CD4-positive, alpha-beta T cell treated with Interferon gamma for 1 hour (primary cell): ENCODE data around the gene EXOC4.

Experiments used
- DNase-seq: peaks from one replicate; pipeline ENCODE4 v3.0.0-alpha.2; 2020

EXOC4 gene

GRCh38 chr7:133688483-133689239 is 435.8 kb downstream of the EXOC4 start:
- no peak for DNase-seq

DNA sequence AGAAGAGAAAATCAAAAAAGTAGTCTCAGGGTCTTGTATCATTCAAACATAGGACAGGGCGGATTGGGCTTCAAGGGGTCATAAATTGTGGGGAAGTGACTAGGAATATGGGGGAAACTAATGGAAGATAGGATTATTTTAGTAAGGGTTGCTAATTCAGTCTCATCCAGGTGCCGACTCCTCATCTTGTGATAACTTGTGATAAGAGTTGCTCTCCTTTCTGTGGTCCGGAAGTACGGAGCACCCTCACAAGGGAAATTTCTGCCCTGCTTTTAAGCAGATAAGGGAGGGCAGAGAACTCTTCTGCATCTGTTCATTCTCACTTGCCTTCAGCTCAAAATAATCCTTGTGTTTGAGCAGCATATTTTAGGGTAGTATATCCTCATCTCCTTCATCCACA is 437.9 kb downstream of the EXOC4 start:
- no peak for DNase-seq

DNA sequence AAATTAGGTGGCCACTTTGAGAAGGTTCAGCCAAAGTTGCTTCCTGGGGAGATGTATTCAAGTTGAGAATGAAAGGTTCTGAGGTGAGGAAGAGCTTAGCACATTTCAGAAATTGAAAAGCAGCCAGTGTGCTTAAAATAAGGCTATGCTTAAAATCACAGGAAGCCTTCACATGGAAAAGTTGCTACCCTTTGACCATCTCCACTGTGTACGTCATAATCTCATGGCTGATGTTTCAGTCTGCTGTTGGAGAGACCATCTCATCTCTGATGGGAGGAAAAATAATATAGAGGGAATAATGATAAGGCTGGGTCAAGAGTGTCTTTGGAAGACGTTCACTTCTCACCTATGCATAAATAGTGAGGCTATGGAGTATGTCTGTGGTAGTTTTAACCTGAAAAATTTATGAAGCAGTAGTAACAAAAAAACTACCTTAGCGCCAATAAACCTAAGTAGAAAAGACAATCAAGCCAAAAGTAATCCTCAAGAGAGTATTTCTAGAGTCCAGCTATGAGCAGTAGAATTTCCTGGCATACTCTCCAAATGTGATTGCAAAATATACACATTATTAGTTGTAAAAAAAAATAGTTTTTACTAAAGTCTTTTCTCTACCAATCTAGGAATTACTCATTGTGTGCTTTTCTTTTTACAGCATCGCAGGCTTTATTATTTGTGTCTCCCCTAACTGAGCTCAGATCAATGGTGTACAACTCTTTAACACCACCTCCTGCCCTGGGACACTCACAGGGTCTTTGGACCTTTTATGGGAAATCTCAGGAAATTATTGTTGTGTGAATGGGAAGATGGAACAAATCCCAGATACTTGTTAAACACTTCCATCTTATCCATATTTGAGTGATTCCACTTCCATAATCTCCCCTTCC is 439.1 kb downstream of the EXOC4 start:
- no peak for DNase-seq

GRCh38 chr7:133693281-133693680 is 440.4 kb downstream of the EXOC4 start:
- no peak for DNase-seq

DNA sequence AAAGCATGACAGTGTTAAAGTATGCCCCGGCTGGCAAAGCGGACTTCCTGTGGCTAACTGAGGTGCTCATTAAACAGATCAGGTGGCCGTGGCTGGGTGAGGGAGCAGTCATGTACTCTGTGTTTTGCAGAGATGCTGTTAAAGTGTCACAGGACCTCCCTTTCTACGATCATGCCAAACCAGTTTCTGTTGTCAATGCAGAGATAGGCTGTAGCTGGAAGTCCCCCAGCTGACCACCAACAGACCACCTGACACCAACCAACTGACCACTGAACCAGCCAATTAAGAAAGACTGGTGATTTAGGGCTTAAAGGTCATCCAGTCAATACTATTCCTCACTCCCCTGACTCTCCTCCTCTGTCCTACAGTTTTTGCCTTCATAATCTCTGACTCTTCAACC is 443.2 kb downstream of the EXOC4 start:
- DNase-seq: no peak

DNA sequence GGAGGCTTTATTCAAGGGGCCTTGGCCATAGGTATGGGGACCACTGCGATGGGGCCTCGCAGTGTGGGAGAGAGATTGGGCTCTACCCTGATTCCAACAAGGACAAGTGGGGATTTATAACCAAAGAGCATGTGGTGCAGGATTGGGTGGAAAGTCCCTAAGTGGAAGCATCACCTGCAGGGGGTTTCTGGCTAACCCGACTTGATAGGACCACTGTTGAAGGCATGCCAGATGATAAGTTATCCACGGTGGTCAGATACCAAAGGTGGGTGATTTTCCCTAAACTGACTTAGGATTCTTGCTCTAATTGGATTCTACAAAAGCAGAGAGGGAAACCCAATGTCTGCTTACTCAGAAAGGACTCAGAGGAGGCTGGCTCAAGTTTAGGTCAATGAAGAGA is 444.7 kb downstream of the EXOC4 start:
- no peak for DNase-seq

- no peak for DNase-seq
Measured at GRCh38 chr7:133698127-133698526, 445.2 kb downstream of the EXOC4 start.

DNA sequence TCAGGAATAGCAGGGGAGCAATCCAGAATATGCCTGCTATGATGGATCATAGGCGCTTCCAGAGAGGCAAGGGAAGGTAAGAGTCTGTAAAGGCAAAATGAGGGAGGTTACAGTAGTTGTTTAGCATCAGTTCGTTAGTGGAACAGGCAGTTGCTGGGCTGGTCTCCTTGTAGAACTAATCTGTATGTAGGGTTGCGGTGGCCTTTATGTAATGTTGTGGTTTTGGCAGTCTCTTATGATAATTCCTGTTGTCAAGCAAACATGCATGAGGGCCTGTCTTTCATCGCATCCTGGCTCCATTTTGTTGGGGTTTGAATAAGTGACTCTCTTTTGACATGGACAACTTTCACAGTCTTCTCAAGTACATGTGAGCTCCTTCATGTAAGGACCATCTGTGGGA is 446.5 kb downstream of the EXOC4 start:
- no peak for DNase-seq

- DNase-seq: no peak
Measured at GRCh38 chr7:133702078-133702477, 449.2 kb downstream of the EXOC4 start.

DNA sequence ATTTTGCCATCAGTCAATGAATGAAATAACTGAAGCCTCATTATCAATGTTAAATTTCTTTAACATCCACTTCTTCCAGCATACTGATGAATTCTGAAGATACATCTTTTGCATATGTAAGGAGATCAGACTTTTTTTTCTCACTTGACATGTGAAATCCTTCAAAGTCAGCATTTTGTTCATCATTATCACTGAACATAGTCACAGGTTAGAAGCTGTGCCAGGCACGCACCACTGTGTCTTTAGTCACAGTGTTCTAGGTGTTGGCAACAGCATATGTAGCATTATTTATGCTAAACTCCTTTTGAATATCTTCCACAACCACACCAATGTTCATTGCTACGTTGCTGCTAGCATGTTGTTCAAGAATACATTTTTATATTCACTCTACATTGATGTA is 450.1 kb downstream of the EXOC4 start:
- no peak for DNase-seq

DNA sequence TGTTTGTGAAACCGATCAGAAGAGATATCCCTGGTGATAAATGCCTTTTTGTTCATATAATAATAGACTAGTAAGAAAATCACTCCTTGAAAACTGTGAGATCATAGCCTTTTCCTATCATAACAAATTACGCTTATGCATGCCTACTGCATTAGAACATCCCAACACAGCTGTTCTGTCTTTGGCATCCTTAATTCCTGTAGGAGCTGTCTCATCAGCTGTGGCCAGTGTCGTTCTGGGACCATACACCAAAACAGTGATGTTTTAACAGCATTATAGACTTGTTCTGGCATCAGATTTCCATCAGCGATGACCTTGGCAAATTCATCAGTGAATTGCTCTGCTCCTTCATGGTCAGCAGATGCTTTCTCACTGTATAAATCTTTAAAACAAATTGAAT is 450.7 kb downstream of the EXOC4 start:
- no peak for DNase-seq

DNA sequence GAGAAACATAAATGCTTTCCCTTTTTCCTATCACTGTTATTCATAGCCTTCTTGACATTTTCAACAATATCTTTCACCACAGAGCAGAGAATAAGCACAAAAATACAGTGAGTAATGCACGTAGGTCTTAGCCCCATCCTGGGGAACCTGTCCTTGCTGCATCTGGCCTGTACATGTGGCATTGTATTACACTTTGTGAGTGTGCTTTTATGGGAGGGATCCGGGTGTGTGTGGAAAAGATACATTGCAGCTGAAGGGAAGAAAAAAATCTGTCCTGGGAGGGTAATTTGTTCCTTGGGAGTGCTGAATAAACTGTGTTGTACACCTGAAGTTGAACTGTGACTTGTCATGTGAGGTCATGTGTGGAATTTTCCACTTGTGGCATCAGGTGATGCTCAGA is 451.6 kb downstream of the EXOC4 start:
- no peak for DNase-seq

DNA sequence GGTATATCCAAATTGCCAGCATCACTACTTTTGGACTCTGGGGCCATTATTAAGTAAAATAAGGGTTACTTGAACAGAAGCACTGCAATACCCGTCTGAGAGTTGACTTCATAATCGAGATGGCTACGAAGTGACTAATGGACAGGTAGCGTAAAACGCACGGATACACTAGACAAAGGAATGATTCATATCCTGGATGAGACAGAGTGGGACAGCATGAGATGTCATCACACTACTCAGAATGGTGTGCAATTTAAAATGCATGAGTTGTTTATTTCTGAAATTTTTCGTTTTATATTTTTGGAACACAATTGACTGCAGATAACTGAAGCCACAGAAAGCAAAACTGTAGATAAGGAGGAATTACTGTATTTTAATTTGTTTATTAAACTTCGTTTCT is 452.7 kb downstream of the EXOC4 start:
- no peak for DNase-seq

DNA sequence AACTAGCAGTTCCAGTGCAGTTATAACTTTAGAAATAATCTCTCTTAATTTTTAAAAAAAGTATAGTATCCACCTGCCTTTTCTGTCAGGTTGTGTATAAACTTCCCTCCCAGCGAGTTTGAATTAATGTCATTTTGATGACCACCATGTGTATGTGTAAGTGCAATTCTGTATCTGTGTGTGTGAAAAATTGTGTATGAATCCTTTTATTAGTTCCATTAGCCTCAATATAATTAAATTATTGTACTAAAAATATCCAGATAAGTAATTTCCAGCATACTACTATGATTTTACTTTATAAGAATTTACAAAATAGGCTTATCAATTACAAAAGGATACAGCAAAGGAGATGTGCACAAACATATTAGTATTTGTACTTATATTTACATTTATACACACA is 453.1 kb downstream of the EXOC4 start:
- no peak for DNase-seq

DNA sequence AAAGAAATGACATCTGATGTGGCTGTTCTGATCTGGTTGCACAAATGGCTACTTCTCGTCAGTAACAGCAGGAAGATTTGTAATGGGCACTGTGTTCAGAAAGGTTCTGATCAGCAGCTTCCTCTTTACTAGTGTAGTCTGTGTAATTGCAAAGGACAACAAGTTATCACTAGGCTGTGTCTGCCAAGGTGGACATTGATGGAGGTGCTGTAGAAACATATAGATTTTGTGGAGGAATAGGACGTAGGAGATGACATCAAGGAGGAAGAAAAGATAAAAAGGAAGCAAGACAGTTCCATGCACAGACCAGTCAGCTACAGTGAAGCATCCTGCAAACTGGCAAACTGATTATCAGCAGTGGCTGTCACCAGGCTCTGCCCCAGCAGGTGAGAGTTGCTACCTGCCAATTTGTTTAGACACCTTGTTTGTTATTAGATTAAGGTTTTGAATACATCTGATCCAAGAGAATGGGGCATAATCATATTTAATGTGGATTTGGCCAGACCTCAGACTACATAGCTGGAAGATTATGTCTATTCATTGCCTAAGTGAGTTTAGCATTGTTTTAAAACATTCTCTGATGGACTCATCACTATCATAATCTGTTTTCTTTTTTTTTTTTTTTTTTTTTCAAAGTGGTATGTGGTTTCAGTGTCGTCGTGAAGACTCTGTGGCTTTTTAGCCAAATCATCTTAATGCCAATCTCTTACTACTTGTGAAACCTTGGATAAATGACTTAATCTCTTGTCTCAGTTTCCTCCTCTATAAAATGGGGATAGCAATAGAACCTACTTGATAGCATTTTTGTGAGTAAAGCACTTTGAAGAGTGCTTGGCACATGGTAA is 456.4 kb downstream of the EXOC4 start:
- no peak for DNase-seq

DNA sequence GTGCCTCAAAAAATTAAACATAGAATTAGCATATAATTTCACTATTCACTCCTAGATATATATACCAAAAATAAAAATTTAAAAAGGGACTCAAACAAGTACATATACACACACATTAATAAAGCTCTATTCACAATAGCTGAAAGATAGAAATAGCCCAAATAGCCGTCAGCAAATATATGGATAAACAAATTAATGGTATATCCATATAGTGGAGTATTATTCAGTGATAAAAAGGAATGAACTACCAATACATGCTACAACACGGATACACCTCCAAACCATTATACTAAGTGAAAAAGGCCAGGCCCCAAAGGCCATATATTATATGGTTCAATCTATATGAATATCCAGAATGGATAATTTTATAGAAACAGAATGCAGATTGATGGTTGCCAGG is 459.7 kb downstream of the EXOC4 start:
- no peak for DNase-seq

GRCh38 chr7:133714654-133715053 is 461.8 kb downstream of the EXOC4 start:
- no peak for DNase-seq

- no peak for DNase-seq
Measured at GRCh38 chr7:133718131-133718530, 465.3 kb downstream of the EXOC4 start.

DNA sequence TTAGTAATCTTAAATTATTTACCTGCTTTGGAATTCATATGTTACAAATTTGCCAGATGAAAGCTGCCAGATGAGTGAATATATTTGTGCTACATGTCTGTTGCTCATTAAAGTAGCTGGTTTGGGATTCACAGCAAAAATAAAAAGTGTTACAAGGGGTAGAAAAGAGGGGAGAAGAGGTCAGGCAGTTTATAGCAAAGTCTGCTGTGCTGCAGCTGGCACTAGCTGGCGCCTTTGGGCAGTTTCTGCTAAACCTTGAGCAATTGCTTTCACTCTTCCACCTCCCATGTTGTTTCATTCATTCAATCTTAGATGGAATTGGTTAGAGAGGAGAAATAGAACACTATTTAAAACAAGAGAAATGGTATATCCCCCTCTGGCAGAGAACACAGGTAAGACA is 470.2 kb downstream of the EXOC4 start:
- no peak for DNase-seq

- DNase-seq: no peak
Measured at GRCh38 chr7:133724148-133724547, 471.3 kb downstream of the EXOC4 start.

DNA sequence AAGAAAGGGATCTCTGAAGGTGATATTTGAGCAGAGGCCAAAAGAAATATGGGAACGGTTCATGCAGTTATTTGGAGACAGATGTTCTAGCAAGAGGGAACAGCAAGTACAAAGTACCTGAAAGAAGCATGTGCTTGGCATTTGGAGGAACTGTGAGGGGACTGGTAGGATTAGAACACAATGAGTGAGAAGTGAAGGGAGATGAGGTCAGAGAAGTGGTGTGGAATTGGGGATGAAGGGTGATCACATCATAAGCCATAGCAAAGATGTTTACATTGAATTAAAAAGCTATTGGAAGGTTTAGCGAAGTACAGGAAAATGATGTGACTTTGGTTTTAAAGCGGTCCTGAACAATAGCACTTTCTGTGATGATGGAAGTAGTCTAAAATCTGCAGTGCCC is 471.8 kb downstream of the EXOC4 start:
- no peak for DNase-seq

GRCh38 chr7:133727476-133728214 is 474.8 kb downstream of the EXOC4 start:
- no peak for DNase-seq

GRCh38 chr7:133730360-133730759 is 477.5 kb downstream of the EXOC4 start:
- DNase-seq: no peak
